Activated T-helper 9 cell treated with anti-CD3 and anti-CD28 coated beads, Interleukin-2, amount 50 U/mL, for 16 hours (primary cell): ENCODE measurements around the gene TFDP2.
"Not testable (repeated sequence)": the region's sequence is repeated elsewhere in the genome, so short reads cannot be mapped to it uniquely, and the experiment has no call there.

Experiments used
- DNase-seq: peaks from one replicate; pipeline ENCODE4 v3.0.0-alpha.2; 2020; ENCODE audit warnings: low read depth

TFDP2 gene

GRCh38 chr3:142019794-142020320 lies 129.5 kb downstream of the TFDP2 start:
- no peak for DNase-seq

GRCh38 chr3:142013993-142014392 lies 135.4 kb downstream of the TFDP2 start:
- no peak for DNase-seq

GRCh38 chr3:142013326-142013980 lies 135.9 kb downstream of the TFDP2 start:
- no peak for DNase-seq

- no peak for DNase-seq
Observed at GRCh38 chr3:142009029-142009428, 140.3 kb downstream of the TFDP2 start.

- no peak for DNase-seq
Observed at GRCh38 chr3:142007710-142008399, 141.5 kb downstream of the TFDP2 start.

- DNase-seq, result not testable (repeated sequence)
Observed at GRCh38 chr3:142004957-142005356, 144.4 kb downstream of the TFDP2 start.

- DNase-seq, result no peak
Observed at GRCh38 chr3:142004025-142004424, 145.3 kb downstream of the TFDP2 start.

- DNase-seq, result no peak
Observed at GRCh38 chr3:142003291-142003690, 146.1 kb downstream of the TFDP2 start.

- no peak for DNase-seq
Observed at GRCh38 chr3:142000325-142000870, 148.9 kb downstream of the TFDP2 start.

GRCh38 chr3:141998669-141999290 lies 150.6 kb downstream of the TFDP2 start:
- DNase-seq, result no peak

GRCh38 chr3:141996437-141996836 lies 152.9 kb downstream of the TFDP2 start:
- no peak for DNase-seq

GRCh38 chr3:141994856-141995255 lies 154.5 kb downstream of the TFDP2 start:
- no peak for DNase-seq

GRCh38 chr3:141992512-141992911 lies 156.8 kb downstream of the TFDP2 start:
- DNase-seq, result no peak

- DNase-seq, result no peak
Observed at GRCh38 chr3:141986548-141987107, 162.7 kb downstream of the TFDP2 start.

- DNase-seq, result no peak
Observed at GRCh38 chr3:141981084-141981483, 168.3 kb downstream of the TFDP2 start.

- no peak for DNase-seq
Observed at GRCh38 chr3:141979050-141979671, 170.2 kb downstream of the TFDP2 start.

GRCh38 chr3:141974777-141975176 lies 174.6 kb downstream of the TFDP2 start:
- not testable (repeated sequence) for DNase-seq

GRCh38 chr3:141972399-141972798 lies 176.9 kb downstream of the TFDP2 start:
- no peak for DNase-seq

GRCh38 chr3:141971571-141971970 lies 177.8 kb downstream of the TFDP2 start:
- DNase-seq, result no peak

- no peak for DNase-seq
Observed at GRCh38 chr3:141969711-141970110, 179.6 kb downstream of the TFDP2 start.

- no peak for DNase-seq
Observed at GRCh38 chr3:141965471-141965870, 183.9 kb downstream of the TFDP2 start.

GRCh38 chr3:141963301-141963700 lies 186.0 kb downstream of the TFDP2 start:
- no peak for DNase-seq
